Kidney glomerular epithelial cell (primary cell): ENCODE measurements around the gene RYR2.
"Not testable (repeated sequence)": the region's sequence is repeated elsewhere in the genome, so short reads cannot be mapped to it uniquely, and the experiment has no call there.

Experiments
- DNase-seq: peaks from one replicate; lab custom pipeline; 2025; lab: John Stamatoyannopoulos, UW

The RYR2 gene

GRCh38 chr1:237261198-237261597 lies 219.2 kb downstream of the RYR2 start:
- DNase-seq, result no peak

GRCh38 chr1:237267743-237268142 lies 225.8 kb downstream of the RYR2 start:
- no peak for DNase-seq

GRCh38 chr1:237269938-237270337 lies 228.0 kb downstream of the RYR2 start:
- no peak for DNase-seq

- DNase-seq, result no peak
These were observed 228.4 kb downstream of the RYR2 start for GRCh38 chr1:237270353-237270752.

- not testable (repeated sequence) for DNase-seq
These were observed 236.0 kb downstream of the RYR2 start for GRCh38 chr1:237277994-237278393.

GRCh38 chr1:237279629-237280028 lies 237.6 kb downstream of the RYR2 start:
- DNase-seq, result no peak

- DNase-seq, result no peak
These were observed 239.5 kb downstream of the RYR2 start for GRCh38 chr1:237281481-237281880.

GRCh38 chr1:237282208-237282783 lies 240.3 kb downstream of the RYR2 start:
- DNase-seq, result no peak

- no peak for DNase-seq
These were observed 246.0 kb downstream of the RYR2 start for GRCh38 chr1:237287876-237288521.

- no peak for DNase-seq
These were observed 251.8 kb downstream of the RYR2 start for GRCh38 chr1:237293804-237294203.

GRCh38 chr1:237296861-237297260 lies 254.9 kb downstream of the RYR2 start:
- no peak for DNase-seq

- no peak for DNase-seq
These were observed 258.7 kb downstream of the RYR2 start for GRCh38 chr1:237300642-237301041.

GRCh38 chr1:237303929-237304328 lies 261.9 kb downstream of the RYR2 start:
- DNase-seq, result no peak

GRCh38 chr1:237306726-237307125 lies 264.7 kb downstream of the RYR2 start:
- no peak for DNase-seq

GRCh38 chr1:237309595-237310118 lies 267.7 kb downstream of the RYR2 start:
- DNase-seq, result no peak

GRCh38 chr1:237316352-237316751 lies 274.4 kb downstream of the RYR2 start:
- DNase-seq, result no peak

GRCh38 chr1:237318748-237319147 lies 276.8 kb downstream of the RYR2 start:
- no peak for DNase-seq

- DNase-seq, result no peak
These were observed 278.9 kb downstream of the RYR2 start for GRCh38 chr1:237320890-237321289.

- DNase-seq, result no peak
These were observed 282.2 kb downstream of the RYR2 start for GRCh38 chr1:237324226-237324625.

GRCh38 chr1:237327061-237327460 lies 285.1 kb downstream of the RYR2 start:
- DNase-seq, result peak; percentile 37

GRCh38 chr1:237340892-237341291 lies 298.9 kb downstream of the RYR2 start:
- DNase-seq, result no peak

GRCh38 chr1:237341391-237341790 lies 299.4 kb downstream of the RYR2 start:
- DNase-seq, result no peak

- DNase-seq, result no peak
These were observed 300.7 kb downstream of the RYR2 start for GRCh38 chr1:237342730-237343129.

- DNase-seq, result no peak
These were observed 310.8 kb downstream of the RYR2 start for GRCh38 chr1:237352747-237353146.
